ENCODE measurements around the gene TUBA1B. TPM values are rescaled to one million over a fixed set of nuclear protein-coding genes. Genes with fewer than 3 reads are reported as not detected.

TUBA1B gene
- total and polyA plus RNA-seq, 2 of the 13 experiments (the other 11 are each of a cell fraction or from before 2014, with no cell fraction given), result 1,275 to 1,353 TPM

- TF ChIP-seq KIAA2018 (CRISPR knock-in tag; IDR thresholded peaks at IDR 0.05; ENCODE audit: borderline replicate concordance), result peak; percentile 75; the same call in 1 of the 2 replicates
- 0 out of 2 replicates have a peak, but pooled peaks have one; percentile 20 for TF ChIP-seq KLF11 (CRISPR knock-in tag; IDR thresholded peaks at IDR 0.05)
- TF ChIP-seq NFE2L1 (CRISPR knock-in tag; IDR thresholded peaks at IDR 0.05; ENCODE audit: borderline replicate concordance), result peak; percentile 26; the same call in 1 of the 2 replicates
- TF ChIP-seq THAP9 (CRISPR knock-in tag; IDR thresholded peaks at IDR 0.05; ENCODE audit: borderline replicate concordance), result peak; percentile 69; the same call in 1 of the 2 replicates
- TF ChIP-seq ZNF580 (CRISPR knock-in tag; IDR thresholded peaks at IDR 0.05; ENCODE audit: borderline replicate concordance, low read depth), result 0 out of 2 replicates have a peak, but pooled peaks have one; percentile 25
- no peak for TF ChIP-seq MTF1 (CRISPR knock-in tag; IDR thresholded peaks at IDR 0.05)
- TF ChIP-seq ADNP (CRISPR knock-in tag; IDR thresholded peaks at IDR 0.05), result no peak
- TF ChIP-seq ZNF276 (CRISPR knock-in tag; IDR thresholded peaks at IDR 0.05; ENCODE audit: low read depth), result no peak
- peak; percentile 97 for TF ChIP-seq SNAI1 (CRISPR knock-in tag; IDR thresholded peaks at IDR 0.05; ENCODE audit: borderline replicate concordance)
- peak; percentile 69 for TF ChIP-seq TFE3 (CRISPR knock-in tag; IDR thresholded peaks at IDR 0.05)
- no peak for TF ChIP-seq ZFP62 (CRISPR knock-in tag; IDR thresholded peaks at IDR 0.05)
- no peak for TF ChIP-seq MBNL3 (CRISPR knock-in tag; conservative IDR thresholded peaks at IDR 0.05)
Observed at GRCh38 chr12:49130151-49131050, 794 bp downstream of the TUBA1B start (continued).
